Measurements from ENCODE around the gene FBLIM1.
"Not testable (repeated sequence)": the region's sequence is repeated elsewhere in the genome, so short reads cannot be mapped to it uniquely, and the experiment has no call there.

FBLIM1 gene

GRCh38 chr1:15826810-15827507 is 68.4 kb downstream of the FBLIM1 start:
- TF ChIP-seq CTCF (IDR thresholded peaks at IDR 0.05; ENCODE audit: low read depth, low read length, missing control alignments) = no peak
- in situ Hi-C loops (cut with HindIII; ENCODE audit: low pct_ligation_motif_present, low sequenced_read_pairs) = no loop called here
- Histone ChIP-seq H3K4me3 (ENCODE audit: low read depth, low read length) (no peak overlapping the region), H3K36me3 (replicated peaks) (no peaks in the 10 kb centered on the region), H3K27me3 (replicated peaks) (no peaks in the 10 kb centered on the region), H3K27ac (no peak overlapping the region)
- no peak for DNase-seq

- H3K4me3 ChIP-seq (ENCODE audit: low read depth, low read length); in situ Hi-C loops (cut with HindIII; ENCODE audit: low pct_ligation_motif_present, low sequenced_read_pairs); H3K27me3 ChIP-seq (replicated peaks); DNase-seq; H3K27ac ChIP-seq; H3K36me3 ChIP-seq (replicated peaks): not testable (repeated sequence)
Observed at GRCh38 chr1:15827567-15827966, 69.0 kb downstream of the FBLIM1 start.

- H3K36me3 ChIP-seq (replicated peaks); H3K4me3 ChIP-seq (ENCODE audit: low read depth, low read length); H3K27me3 ChIP-seq (replicated peaks); DNase-seq; in situ Hi-C loops (cut with HindIII; ENCODE audit: low pct_ligation_motif_present, low sequenced_read_pairs); H3K27ac ChIP-seq: not testable (repeated sequence)
Observed at GRCh38 chr1:15828931-15829330, 70.3 kb downstream of the FBLIM1 start.

GRCh38 chr1:15830258-15830657 is 71.7 kb downstream of the FBLIM1 start:
- no peaks in the 10 kb centered on the region for H3K36me3 ChIP-seq (replicated peaks)
- H3K27me3 ChIP-seq (replicated peaks) = no peaks in the 10 kb centered on the region
- in situ Hi-C loops (cut with HindIII; ENCODE audit: low pct_ligation_motif_present, low sequenced_read_pairs) = no loop called here
- TF ChIP-seq CTCF (IDR thresholded peaks at IDR 0.05; ENCODE audit: low read depth, low read length, missing control alignments) = no peak
- no peak overlapping the region for H3K27ac ChIP-seq
- DNase-seq = no peak
- no peak overlapping the region for H3K4me3 ChIP-seq (ENCODE audit: low read depth, low read length)

- Histone ChIP-seq H3K4me3 (ENCODE audit: low read depth, low read length) (peak overlapping the region; percentile 76), H3K36me3 (replicated peaks) (no peaks in the 10 kb centered on the region), H3K27me3 (replicated peaks) (no peaks in the 10 kb centered on the region), H3K27ac (peak overlapping the region; percentile 65)
- TF ChIP-seq CTCF (IDR thresholded peaks at IDR 0.05; ENCODE audit: low read depth, low read length, missing control alignments) = no peak
- peak; percentile 28 for DNase-seq
- in situ Hi-C loops (cut with HindIII; ENCODE audit: low pct_ligation_motif_present, low sequenced_read_pairs) = no loop called here
Observed at GRCh38 chr1:15833069-15833679, 74.6 kb downstream of the FBLIM1 start.

- TF ChIP-seq CTCF (IDR thresholded peaks at IDR 0.05; ENCODE audit: low read depth, low read length, missing control alignments) = no peak
- in situ Hi-C loops (cut with HindIII; ENCODE audit: low pct_ligation_motif_present, low sequenced_read_pairs) = no loop called here
- DNase-seq = no peak
- H3K4me3 ChIP-seq (ENCODE audit: low read depth, low read length) = peak overlapping the region; percentile 76
- no peaks in the 10 kb centered on the region for H3K27me3 ChIP-seq (replicated peaks)
- peak overlapping the region; percentile 91 for H3K27ac ChIP-seq
- H3K36me3 ChIP-seq (replicated peaks) = no peaks in the 10 kb centered on the region
Observed at GRCh38 chr1:15833842-15834405, 75.3 kb downstream of the FBLIM1 start.
